GM12873 (cell line): ENCODE results near the gene ANKRD60.

Source experiments
- TF ChIP-seq, protein P1 (sequence below): IDR thresholded peaks from 2 replicates; pipeline ENCODE4 v1.5.1; 2012; ENCODE audit warnings: low read depth, mild to moderate bottlenecking, moderate library complexity, low read length, control low read depth; ENCODE audit not compliant: insufficient read depth; ENCODE audit errors: missing control alignments

Gene ANKRD60

DNA sequence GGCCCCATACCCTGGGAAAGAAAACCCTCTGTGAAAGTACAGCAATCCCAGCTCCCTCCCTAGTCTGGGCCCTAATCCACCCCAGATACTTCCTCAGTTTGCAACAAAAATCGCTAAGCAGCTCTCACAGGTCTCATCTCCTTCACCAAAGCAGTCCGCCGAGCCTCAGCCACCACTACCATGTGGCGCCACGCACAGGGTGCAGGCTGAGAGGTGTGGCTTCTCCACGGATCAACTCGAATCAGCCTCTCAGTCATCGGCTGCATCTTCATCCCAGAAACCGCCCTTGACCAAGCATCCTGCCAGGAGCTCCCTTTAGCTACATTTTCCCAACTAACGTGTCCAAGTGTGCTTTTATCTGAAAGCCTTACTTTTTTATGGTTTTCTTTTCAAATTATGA lies 50.7 kb downstream of the ANKRD60 start:
- TF ChIP-seq, protein P1, sequence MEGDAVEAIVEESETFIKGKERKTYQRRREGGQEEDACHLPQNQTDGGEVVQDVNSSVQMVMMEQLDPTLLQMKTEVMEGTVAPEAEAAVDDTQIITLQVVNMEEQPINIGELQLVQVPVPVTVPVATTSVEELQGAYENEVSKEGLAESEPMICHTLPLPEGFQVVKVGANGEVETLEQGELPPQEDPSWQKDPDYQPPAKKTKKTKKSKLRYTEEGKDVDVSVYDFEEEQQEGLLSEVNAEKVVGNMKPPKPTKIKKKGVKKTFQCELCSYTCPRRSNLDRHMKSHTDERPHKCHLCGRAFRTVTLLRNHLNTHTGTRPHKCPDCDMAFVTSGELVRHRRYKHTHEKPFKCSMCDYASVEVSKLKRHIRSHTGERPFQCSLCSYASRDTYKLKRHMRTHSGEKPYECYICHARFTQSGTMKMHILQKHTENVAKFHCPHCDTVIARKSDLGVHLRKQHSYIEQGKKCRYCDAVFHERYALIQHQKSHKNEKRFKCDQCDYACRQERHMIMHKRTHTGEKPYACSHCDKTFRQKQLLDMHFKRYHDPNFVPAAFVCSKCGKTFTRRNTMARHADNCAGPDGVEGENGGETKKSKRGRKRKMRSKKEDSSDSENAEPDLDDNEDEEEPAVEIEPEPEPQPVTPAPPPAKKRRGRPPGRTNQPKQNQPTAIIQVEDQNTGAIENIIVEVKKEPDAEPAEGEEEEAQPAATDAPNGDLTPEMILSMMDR, result no peak

DNA sequence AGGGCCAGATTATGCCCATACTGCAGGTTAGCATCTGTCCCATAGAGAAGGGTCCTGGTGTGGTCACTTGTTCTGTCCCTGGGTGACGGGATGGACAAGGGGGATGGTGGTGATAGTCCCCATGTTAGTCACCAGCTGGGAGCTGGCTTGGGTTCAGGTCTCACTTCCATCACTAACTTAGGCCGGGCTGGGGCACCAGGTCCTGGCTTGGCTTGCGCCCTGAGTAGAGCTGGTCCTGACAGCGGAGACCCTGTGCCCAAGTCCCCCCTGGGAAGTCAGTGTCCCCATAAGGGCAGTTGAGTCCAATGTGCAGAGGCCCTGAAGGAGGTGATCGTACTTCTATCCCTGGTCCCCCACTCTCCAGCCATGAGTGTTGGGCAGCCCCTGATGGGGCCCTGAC lies 52.6 kb downstream of the ANKRD60 start:
- TF ChIP-seq, protein P1, result no peak

GRCh38 chr20:58175425-58175824 lies 53.0 kb downstream of the ANKRD60 start:
- TF ChIP-seq, protein P1, result no peak

DNA sequence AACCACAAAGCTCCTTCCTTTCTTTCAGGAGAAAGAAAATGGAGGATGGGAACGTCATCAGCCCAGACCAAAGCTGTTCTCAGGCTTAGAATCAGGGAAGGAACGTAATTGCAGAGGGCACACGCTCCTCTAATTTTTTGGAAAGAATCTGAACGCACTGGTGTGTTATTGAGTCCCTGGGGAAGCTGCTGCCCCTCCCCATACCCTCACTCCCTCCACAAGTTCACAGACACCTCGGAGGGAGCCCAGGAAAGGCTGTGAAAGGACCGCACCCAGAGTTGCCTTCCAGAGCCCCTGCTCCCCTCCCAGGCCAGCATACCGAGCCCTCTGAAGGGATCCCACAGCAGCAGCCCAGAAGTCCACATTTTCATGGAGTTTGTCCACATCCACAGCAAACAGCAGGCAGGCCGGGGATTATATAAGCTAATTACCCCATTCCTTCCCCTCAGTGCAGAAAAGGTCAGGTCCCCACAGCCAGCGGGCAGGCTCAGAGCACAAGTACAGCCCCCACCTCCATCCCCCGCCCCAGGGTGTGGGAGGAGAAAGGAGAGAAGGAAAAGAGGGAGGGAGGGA lies 53.7 kb downstream of the ANKRD60 start:
- TF ChIP-seq, protein P1, result no peak

GRCh38 chr20:58173930-58174707 lies 54.3 kb downstream of the ANKRD60 start:
- TF ChIP-seq, protein P1, result no peak

- TF ChIP-seq, protein P1, result no peak
Observed at GRCh38 chr20:58173091-58173490, 55.4 kb downstream of the ANKRD60 start.

DNA sequence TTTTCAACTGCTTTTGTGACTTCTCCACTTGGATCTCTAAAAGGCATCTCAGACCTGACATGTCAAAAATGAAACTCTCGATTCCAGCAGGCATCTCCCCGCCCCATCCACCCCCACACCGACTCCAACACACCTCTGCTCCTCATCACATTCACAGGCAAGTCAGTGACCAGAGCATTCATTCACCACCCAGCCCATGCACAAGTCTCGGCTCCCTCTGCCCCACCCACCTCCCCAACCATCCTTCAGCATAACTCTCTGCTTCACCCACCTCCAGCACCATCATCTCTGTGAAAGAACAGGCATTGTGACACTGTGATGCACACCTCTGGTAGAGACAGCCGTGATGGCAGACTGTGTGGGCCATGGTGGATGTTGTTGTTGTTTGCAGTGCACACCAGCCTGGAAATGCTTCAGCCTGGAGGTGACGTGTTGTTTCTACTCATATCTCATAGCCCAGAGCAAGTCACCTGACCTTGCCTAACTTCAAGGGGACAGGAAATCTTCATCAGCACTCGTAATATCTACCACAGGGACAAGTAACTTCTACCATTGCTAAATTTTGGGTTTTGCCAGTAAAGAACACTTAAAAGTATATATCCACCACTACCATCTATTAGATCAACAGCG lies 56.5 kb downstream of the ANKRD60 start:
- TF ChIP-seq, protein P1, result no peak
